Prostate gland (tissue), 2 donors: ENCODE results near the gene CTDSPL2.

Experiments
- POLR2A ChIP-seq: fragments of 450-650 bp; IDR thresholded peaks from one replicate; pipeline ENCODE4 v1.6.1; 2016; ENCODE audit warnings: antibody characterized with exemption, mild to moderate bottlenecking
- POLR2AphosphoS5 ChIP-seq: sonication (generic); formaldehyde crosslinking; IDR thresholded peaks from one replicate; pipeline ENCODE4 v1.6.1; 2017; ENCODE audit warnings: antibody characterized with exemption
- TF ChIP-seq, protein P1 (sequence below), 4 experiments: fragments of 200-600 bp in 2 of 4; fragments of 450-650 bp in 2 of 4; sonication (generic) in 2 of 4; IDR thresholded peaks; 1 replicate in 3 of 4; 2 replicates in 1 of 4; pipeline ENCODE4 v1.5.1; 2016 to 2019; ENCODE audit warnings: antibody characterized with exemption in 4 of 4, mild to moderate bottlenecking in 2 of 4, moderate library complexity in 2 of 4

DNA sequence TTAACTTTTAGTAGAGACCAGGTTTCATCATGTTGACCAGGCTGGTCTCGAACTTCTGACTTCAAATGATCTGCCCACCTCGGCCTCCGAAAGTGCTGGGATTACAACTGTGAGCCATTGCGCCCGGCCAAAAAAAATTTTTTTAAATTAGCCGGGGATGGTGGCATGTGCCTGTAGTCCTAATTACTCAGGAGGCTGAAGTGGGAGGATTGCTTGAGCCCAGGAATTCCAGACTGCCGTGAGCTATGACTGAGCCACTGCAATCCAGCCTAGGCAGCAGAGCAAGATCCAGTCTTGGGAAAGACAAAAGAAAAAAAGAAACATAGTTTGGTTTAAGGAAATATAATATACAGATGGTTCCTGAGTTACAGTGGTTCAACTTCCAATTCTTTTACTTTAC, 64.6 kb downstream of the CTDSPL2 start:
- TF ChIP-seq, protein P1, sequence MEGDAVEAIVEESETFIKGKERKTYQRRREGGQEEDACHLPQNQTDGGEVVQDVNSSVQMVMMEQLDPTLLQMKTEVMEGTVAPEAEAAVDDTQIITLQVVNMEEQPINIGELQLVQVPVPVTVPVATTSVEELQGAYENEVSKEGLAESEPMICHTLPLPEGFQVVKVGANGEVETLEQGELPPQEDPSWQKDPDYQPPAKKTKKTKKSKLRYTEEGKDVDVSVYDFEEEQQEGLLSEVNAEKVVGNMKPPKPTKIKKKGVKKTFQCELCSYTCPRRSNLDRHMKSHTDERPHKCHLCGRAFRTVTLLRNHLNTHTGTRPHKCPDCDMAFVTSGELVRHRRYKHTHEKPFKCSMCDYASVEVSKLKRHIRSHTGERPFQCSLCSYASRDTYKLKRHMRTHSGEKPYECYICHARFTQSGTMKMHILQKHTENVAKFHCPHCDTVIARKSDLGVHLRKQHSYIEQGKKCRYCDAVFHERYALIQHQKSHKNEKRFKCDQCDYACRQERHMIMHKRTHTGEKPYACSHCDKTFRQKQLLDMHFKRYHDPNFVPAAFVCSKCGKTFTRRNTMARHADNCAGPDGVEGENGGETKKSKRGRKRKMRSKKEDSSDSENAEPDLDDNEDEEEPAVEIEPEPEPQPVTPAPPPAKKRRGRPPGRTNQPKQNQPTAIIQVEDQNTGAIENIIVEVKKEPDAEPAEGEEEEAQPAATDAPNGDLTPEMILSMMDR (IDR thresholded peaks at IDR 0.05): no peak
- TF ChIP-seq POLR2AphosphoS5 (no peak), POLR2A (no peak)
